Right kidney (tissue), 9 donors: ENCODE measurements around the gene FAXDC2.

Experiments used
- DNase-seq: peaks from one replicate; pipeline ENCODE4 v3.0.0-alpha.2; 2016
- long read RNA-seq, 8 donors: transcript quantifications; one replicate each; lab custom pipeline, GENCODE V29; 2026

Gene FAXDC2, protein sequence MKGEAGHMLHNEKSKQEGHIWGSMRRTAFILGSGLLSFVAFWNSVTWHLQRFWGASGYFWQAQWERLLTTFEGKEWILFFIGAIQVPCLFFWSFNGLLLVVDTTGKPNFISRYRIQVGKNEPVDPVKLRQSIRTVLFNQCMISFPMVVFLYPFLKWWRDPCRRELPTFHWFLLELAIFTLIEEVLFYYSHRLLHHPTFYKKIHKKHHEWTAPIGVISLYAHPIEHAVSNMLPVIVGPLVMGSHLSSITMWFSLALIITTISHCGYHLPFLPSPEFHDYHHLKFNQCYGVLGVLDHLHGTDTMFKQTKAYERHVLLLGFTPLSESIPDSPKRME
- long read RNA-seq, donor 1, transcript FAXDC2-201 (9 exons, 3,251 nt), result major isoform, 7 of 9 reads
- long read RNA-seq, donor 1, partial matches to known transcripts, result 0 of 9 reads
- long read RNA-seq, donor 1, other reads (novel, unspliced or antisense), result 0 of 9 reads
- long read RNA-seq, donor 2, partial matches to known transcripts, result 56 of 63 reads
- long read RNA-seq, donor 2, other reads (novel, unspliced or antisense), result 5 of 63 reads
- long read RNA-seq, donor 3, partial matches to known transcripts, result 11 of 14 reads
- long read RNA-seq, donor 3, other reads (novel, unspliced or antisense), result 0 of 14 reads
- long read RNA-seq, donor 4, partial matches to known transcripts, result 0 of 7 reads
- long read RNA-seq, donor 4, other reads (novel, unspliced or antisense), result 0 of 7 reads
- long read RNA-seq, donor 5, partial matches to known transcripts, result 0 of 4 reads
- long read RNA-seq, donor 5, other reads (novel, unspliced or antisense), result 0 of 4 reads
- long read RNA-seq, donor 6, transcript FAXDC2-201 (9 exons, 3,251 nt), result major isoform, 6 of 13 reads
- long read RNA-seq, donor 6, partial matches to known transcripts, result 6 of 13 reads
- long read RNA-seq, donor 6, other reads (novel, unspliced or antisense), result 0 of 13 reads
- long read RNA-seq, donor 7, partial matches to known transcripts, result 13 of 16 reads
- long read RNA-seq, donor 7, other reads (novel, unspliced or antisense), result 0 of 16 reads
- long read RNA-seq, donor 8, partial matches to known transcripts, result 137 of 143 reads
- long read RNA-seq, donor 8, other reads (novel, unspliced or antisense), result 0 of 143 reads

DNA sequence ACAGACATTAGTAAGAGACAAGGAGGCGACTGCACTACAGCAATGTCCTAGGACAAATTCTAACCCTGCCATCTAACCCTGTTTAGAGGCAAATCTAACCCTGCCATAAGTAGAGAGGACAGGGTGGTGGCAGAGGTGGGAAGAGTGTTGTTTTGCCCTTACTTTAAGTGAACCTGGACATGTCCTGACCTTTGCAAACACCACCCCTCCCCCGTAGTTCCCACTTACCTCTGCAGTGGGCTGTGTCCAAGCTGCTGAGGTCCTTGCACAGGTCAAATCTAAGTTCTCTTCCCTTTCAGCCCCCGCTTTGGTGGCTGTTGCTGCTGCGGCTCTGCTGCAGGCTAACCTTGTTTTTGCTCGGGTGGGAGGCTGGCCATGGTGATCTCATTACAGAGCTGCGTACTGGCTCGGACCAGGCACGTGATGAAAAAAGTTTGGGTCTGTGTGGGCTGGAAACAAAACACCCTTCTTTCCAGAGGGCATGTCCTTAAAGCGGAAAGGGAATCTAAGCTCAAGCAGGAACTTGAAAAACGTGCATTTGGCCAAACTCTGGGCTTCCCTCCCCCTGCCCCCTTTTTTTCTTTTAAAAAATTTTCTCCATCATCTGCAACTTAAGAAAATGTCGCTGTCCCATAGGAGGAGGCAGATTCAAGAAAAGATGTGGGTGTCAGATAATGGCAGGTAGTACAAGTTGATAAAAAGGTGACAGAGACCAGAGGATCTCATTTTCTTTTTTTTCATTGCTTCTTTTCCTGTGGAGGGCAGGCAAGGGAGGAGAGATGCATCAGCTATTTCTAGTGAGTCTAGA, at the start of gene FAXDC2:
Gene FAXDC2 (minus strand): TSS at position 349 of the 808 bp plus-strand sequence. CDS start 12,425 bp downstream, outside the sequence.
- DNase-seq, result peak; percentile 80

DNA sequence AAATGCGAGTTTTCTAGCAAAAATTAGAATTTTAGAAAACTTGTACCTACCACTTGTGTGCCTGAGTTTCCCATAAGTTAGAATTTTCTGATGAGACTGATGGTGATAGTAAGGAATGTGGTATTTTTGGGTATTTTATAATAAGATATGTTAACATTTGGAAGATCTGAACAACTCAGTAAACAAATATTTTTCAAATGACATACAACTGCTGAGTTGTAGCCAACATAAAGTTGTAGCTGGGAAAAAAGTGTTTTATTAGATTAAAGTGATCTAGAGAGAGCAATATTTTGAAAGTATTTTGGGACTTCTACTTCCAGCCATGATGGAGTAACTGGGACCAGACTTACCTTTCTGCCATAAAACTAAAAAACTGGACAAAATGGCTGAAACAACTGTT, 49.7 kb upstream of the FAXDC2 start:
- no peak for DNase-seq

DNA sequence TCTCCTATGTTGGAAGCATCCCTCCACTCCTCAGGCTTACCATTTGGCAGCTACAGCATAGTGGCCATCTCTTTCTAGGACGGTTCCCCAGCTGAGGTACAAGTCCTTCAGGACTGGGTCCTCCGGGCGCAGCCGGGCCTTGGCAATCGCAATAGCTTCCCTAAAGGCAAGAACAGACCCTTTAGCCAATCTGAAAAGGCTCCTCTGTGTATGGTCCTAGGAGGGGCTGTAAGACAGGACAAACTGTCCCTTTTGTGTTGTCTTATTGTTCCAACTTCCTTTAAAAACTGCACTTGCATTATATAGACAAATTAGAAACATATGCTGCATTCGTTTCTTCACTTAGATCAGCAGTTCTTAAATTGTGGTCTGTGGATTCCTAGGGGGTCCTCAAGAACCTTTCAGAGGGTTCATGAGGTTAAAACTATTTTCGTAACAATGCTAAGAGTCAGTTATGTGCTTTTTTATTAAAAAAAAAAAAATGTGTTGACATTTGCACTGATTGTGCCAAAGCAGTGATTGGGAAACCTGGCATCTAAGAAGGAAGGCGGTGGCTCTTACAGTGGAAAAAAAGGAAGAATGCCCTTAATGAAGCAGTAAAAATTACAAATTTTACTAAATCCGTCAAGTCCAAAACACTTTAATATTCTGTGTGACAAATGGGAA, 48.9 kb upstream of the FAXDC2 start:
- DNase-seq, result no peak

DNA sequence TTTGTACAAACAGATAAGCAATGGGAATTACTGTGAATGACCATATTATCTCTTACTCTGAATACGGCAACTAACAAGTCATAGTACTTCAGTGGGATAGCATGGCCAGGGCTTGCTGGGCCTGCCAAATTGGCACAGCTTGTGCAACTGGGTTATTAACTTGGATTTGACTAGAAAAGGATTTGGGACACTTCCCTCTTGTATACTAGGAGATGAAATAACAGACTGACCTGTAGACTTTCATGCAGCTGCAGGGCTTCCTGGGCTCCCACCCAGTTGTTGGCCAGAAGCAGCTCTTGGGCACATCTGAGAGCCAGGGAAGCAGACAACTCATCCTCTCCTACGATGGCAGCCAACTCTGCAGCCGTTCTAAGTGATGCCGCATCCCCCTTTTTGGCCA, 47.8 kb upstream of the FAXDC2 start:
- DNase-seq, result no peak

DNA sequence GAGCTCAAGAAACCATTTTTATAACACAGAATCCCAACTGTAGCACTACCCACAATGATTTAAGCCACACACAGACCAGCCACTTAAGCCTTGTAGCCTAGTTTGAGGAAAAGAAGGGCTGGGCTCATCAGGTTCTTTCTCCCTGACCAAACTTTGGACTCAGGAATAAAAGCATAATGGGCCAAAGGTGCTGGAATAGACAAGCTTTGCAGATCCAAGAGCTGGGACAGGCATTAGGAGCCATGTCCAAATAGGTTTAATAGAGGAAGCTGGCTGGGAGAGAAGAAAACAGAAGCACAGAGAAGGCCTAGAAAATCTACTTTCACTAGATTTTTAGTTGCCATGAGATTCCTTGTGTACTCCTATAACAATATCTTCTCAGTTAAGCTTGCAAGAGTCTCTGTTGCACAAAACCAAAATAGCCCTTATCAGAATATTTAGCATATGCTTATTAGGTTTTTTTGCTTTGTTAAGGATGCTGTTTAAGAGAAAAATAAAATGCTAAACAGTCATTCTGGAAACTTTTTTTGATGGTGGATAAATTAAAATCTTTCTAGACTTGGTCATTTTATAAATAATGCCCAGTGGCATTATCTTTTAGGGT, 46.3 kb upstream of the FAXDC2 start:
- no peak for DNase-seq

DNA sequence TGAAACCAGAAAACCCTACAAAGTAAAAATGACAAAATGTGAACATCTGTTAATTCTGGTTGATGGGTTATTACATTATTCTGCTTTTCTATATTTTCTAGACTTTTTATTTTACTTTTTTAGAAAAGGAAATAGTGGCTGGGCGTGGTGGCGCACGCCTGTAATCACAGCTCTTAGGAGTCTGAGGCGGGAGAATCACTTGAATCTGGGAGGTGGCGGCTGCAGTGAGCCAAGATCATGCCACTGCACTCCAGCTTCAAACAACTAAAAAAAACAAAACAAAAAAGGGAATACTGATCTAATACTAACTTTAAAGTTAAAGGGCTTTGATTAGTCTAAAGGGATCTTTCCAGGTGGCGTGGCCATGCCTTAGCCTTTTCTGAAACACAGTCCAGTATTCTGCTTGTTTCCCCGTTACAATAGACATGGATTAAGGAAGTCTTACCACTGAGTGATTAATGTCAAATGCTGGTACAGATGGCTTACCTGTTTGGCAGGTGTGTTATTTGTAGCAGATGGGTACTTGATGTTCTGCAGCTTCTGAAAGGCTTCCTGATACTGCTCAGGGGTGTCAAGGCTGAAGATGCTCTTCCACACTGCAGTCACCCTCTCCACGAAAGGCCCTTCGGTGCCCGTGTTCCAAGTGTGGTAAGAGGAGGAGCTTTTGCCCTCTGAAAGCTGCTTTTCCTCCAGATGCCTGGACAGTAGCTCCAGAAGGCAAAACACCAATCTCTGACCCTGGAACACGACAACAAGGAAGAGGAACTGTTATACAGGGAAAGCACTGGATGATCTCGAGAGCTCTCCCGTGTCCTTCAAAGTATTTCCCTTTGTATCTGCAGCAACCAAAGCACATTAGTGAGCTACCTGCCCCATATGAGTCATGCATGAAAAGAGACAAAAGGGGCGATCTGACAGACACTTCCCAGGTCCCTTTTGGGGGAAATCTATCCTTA, 45.5 kb upstream of the FAXDC2 start:
- no peak for DNase-seq

DNA sequence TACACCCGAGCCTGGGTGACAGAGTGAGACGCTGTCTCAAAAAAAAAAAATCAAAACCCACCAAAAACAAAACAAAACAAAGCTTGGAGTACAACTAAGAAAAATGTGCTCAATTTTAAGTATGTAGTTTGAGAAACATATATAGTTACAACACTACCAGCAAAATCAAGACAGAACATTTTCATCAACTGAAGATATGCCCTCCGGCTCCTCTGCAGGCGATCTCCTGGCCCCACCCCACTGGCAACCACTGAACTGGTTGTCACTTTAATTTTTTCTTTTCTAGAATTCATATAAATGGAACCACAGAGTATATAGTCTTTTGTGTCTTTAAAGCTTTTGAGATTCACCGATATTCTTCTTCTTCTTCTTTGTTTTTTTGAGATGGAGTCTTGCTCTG, 43.0 kb upstream of the FAXDC2 start:
- DNase-seq, result no peak

DNA sequence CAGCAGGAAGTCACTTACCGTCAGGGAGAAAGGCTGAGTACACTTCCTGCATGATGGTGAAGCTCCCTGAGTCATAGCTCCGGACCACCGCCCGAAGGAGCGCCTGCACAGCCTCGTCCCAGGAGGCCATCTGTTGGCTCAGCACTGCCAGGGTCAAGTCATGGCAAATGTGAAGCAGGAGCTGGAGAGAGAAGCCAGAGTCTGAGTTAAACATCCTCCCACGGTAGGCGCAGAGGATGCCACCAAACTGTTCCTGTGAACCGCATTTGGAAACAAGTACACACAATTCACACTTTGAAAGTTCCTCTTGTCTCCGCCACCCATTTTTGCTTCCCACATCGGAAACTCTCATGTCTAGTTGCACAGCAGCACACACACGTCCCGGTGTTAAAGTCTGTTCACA, 42.0 kb upstream of the FAXDC2 start:
- no peak for DNase-seq

DNA sequence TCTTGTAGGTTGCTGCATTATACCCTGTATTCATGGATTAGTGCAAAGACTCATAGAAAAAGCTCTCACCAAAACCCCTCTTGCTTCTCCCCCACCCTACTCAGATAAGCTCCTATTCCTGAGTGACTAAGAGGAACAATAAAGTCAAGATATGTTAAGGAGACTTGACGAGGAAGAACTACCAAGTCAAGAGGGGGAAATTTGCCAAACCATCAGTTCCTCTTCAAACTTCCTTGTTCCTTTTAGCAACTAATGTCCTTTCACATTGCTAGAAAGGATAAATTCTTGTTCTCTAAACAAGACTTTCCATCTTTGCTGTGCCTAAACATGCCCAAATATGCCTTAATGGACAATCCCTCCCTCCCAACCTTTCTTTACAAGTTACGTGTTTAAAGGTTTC, 35.0 kb upstream of the FAXDC2 start:
- DNase-seq, result no peak

DNA sequence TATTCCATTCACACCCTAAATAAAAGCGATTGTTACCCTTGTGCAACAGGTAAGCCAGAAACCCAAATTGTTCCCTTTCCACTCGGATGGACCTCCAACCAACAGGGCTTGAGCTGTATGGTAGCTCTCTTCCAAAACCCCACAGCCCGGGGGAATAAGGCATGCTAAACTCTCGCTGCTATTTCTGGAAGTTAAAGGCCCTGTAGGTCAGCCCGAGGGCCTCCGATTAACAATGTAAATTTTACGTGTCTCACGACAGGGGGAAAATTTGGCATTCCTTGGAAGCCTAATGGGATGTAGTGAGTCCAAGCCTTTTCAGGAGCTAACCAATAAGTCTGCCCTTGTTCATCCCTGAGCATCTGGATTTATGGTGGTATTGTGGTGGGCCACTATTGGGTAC, 34.0 kb upstream of the FAXDC2 start:
- DNase-seq, result no peak

DNA sequence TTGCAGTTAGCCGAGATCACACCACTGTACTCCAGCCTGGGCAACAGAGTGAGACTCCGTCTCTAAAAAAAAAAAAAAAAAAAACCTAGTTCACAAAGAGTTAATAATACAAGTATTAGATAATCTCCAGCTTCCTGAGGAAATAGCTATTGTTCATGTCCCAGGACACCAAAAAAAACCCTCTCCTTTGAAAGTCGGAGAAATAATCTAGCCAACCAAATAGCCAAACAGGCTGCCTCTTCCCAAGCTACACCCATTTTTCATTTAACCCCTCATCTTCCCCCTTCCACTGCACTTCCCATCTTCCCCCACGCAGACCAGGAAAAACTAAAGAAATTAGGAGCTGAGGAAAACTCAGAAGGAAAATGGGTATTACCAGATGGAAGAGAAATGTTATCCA, 31.6 kb upstream of the FAXDC2 start:
- no peak for DNase-seq

DNA sequence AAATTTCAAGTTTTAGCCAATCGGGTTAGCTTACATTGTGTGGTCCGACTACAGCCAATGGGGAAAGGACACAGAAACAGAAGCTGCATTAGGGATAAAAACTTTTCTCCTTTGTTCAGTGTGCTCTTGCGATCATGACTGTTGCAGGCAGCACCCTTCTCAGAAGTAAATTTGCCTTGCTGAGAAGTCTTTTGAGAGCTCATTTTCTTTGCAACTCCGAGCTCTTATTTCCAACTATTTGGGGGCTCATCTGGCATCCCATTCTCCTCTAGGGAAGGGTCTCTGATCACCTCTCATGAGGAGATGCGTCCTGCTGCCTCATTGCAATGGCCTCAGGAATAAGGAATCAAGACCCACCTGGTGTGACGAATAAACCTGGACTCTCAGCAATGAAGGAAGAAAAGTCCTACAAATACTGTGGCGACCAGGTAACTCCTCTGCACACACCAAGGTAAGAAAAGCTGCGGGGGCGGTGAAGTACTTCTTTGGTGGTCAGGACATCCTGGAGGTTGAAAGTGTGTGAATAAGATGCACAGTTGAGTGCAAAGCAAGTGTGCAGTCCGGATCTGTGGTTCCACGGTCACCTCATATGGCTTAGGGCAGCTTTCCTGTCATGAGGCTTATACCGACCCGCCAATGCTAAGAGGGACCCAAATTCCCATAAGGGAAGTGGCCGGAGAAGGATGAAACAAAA, 28.4 kb upstream of the FAXDC2 start:
- no peak for DNase-seq

DNA sequence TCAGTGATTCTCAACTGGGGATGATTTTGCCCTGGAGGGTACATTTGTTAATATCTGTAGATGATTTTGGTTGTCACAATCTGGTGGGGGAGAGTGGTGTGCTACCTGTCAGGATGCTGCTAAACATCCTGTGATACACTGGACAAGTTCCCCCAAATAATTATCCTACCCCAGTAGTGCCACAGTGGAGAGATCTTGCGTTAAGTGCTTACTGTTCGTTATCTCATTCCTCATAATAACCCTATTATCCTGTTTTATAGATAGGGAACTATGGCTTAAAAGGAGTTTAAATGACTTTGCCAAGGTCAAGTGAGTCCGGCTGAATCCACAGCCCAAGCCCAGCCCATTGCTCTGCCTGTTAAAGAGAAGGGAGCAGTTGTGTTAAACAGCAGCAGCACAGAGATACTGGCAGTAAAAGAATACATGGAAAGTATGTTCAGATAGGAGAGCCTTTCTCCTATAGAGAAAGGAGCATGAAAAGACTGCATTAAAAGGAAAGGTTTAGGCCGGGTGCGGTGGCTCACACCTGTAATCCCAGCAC, 23.5 kb upstream of the FAXDC2 start:
- no peak for DNase-seq

DNA sequence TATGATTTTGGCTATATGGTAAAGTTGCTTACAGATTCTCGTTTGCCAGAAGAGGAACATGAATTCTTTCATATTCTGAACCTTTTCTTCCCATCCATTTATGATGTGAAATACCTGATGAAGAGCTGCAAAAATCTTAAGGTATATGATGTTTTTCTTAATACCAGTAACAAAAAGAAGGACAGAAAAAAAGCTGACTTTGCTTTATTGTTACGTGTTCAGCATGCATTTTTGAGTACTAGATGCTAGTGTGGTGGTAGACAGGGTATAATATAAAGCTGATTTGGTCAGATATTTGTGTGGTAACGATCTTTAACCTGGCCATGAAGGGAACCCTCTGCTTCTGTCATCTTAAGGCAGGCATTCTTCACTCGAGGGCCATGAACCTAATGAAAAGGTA, 21.3 kb upstream of the FAXDC2 start:
- DNase-seq, result no peak

DNA sequence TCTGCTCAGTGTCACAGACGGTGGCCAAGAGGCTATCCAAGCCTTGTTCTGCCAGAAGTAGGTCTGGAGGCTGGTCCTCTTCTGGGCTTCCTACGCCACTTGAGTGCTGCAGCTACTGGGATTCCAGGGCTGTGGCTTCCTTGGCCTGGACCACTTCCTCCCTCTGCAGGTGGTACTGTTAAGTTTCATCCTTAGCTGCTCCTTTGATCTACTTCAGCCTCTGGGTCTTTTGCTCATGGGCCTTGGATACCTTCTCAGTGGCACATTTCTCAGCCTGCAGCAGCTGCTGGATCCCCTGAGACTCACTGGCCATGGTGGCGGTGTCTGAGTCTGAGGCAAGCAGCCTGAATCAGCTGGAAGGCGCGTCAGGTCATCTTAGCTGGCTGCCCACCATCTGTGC, 18.3 kb upstream of the FAXDC2 start:
- no peak for DNase-seq

DNA sequence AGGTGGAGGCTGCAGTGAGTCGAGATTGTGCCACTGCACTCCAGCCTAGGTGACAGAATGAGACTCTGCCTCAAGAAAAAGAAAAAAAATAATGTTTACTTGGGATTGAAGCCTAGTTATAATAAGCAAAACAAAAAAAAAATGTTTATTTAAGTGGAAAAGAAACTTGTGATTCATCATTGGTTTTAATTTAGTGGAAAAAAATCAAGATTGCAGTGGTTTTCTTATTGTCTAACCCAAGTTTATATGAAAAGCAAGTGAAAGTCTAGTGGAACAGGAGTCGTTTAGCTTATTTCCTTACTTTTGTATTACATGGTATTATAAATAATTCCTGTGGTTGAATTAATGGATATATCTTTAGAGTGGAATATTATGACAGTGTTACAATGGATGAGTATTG, 16.4 kb upstream of the FAXDC2 start:
- DNase-seq, result no peak

DNA sequence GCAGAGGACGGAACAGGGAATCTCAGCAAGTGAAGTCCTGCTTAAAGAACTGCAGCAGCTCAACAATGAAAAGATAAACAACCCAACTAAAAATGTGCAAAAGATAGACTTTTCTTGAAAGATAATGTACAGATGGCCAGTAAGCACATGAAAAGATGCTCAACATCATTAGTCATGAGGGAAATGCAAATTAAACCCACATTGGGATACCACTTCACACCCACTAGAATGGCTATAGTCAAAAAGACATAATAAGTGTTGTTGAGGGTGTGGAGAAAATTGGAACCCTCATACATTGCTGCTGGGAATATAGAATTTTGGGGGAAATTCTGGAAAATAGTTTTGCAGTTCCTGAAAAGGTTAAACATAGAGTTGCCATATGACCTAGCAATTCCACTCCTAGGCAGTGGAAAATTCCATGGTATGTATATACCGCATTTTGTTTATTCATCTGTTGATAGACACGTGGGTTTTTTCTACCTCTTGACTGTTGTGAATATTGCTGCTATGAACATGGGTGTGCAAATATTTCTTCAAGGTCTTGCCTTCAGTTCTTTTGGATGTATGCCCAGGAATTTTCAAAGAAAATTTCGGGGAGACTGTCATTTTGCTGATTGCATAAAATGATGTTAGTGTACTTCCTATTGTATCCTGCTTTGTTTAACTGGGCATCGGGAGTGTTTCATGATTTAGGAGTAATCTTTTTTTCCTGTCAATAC, 15.2 kb upstream of the FAXDC2 start:
- DNase-seq, result no peak
